Left hindlimb (tissue), 1 donor: ENCODE data around the gene ZNF605.
"Not testable (repeated sequence)": the region's sequence is repeated elsewhere in the genome, so short reads cannot be mapped to it uniquely, and the experiment has no call there.

Experiments
- DNase-seq: peaks from one replicate; pipeline ENCODE4 v3.0.0-alpha.2; 2018

ZNF605 gene

GRCh38 chr12:132904718-132905328 is 51.3 kb downstream of the ZNF605 start:
- DNase-seq, result peak; percentile 77

- DNase-seq, result no peak
These were observed 57.1 kb downstream of the ZNF605 start for GRCh38 chr12:132899033-132899432.

- DNase-seq, result no peak
These were observed 67.3 kb downstream of the ZNF605 start for GRCh38 chr12:132888852-132889251.

DNA sequence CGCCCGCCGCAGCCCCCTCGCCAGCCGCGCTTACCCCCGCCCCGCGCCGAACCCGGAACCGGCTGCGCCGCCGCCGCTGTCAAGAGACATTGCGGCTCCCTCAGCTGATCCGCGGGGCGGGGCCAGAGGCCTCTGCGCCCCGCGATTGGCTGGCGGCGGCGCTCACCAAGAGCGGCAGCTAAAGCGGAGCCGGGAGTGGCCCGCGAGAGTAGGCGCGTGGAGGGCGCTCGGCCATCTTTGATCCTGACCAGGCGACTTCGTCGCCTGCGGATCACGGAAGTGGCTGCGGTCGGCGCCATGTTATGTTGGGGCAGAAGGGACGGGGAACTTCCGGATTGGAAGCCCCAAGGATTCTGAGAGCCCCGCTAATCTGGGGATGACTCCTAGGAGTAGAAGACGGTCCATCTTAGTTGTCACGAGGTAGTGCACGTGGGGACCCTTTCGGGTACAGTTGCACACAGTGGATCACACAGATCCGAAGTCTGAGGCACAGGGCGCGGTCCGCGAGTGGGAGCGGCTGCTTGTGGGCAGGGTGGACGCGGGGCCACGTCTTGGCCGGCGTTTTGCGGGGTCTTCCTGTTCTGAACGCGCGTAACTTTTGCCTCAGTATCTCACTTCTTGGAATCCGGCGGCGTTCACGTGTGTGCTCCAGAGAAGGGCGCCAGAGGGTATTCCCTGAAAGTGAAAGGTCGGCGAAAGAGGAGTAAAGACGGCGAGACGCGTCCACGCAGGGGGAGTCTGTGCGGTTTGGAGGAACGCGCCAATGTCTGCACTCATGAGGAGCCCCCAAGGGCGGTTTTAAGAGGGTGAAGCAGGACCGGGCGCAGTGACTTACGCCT is 68.4 kb downstream of the ZNF605 start, which contains the start of gene CHFR:
CHFR (minus strand) TSS at position 93 of the 839 bp plus-strand sequence. CDS start 277 bp downstream, outside the sequence.
- peak; percentile 99 for DNase-seq

DNA sequence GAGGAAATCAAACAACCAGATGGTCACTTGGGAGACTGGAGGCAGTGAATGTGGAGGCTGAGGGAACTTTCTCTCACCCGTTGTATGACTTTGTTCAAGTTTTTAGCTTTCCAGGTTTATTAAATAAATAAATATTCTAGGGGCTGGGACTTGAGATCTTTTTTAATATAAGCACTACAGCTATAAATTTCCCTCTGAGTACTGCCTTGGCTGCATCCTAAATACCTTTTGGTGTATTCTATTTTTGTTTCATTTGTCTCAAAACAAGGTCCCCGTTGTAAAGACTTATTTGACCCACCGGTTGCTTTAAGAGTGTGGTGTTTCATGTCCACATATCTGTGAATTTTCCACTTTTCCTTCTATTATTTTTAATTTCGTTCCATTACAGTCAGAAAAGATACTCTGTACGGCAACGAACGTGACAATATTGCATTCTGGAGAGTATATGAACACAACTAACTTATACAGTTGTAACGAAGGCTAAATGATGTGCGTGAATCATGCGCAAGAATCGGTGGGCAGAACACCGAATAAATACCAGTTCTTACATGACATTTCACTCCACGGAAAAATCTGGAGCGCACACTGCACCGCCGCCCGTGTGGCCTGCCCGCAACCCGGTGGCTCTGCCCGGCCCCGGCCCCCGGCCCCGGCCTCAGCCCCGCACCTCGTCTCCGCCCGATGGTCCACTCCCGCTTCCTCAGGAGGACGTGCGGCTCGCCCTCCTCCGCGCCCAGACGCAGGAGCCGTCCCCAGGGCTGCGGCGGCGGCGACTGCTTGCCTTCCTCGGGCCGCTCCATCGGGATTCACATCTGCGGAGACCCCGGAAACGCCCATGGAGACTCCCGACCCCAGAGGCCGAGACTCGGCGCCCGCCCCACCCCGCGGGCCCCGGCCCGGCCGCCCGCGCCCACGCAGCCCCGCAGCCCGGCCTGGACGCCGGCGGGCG is 69.3 kb downstream of the ZNF605 start:
- DNase-seq, result peak; percentile 31

DNA sequence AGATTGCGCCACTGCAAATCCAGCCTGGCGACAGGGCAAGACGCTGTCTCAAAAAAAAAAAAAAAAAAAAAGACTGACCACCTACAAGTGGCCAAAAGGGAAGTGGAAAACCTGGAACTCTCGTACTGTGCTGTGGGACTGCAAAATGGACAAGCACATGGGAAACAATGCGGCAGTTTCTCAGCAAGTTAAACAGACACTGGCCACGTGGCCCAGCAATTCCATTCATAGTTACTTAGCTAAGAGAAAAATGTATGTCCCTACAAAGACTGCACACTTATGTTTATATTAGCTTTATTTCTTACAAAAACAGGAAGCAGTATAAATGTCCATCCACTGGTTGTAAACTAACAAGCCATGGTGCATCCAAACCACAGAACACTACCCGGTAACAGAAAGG is 74.3 kb downstream of the ZNF605 start:
- DNase-seq, result no peak

DNA sequence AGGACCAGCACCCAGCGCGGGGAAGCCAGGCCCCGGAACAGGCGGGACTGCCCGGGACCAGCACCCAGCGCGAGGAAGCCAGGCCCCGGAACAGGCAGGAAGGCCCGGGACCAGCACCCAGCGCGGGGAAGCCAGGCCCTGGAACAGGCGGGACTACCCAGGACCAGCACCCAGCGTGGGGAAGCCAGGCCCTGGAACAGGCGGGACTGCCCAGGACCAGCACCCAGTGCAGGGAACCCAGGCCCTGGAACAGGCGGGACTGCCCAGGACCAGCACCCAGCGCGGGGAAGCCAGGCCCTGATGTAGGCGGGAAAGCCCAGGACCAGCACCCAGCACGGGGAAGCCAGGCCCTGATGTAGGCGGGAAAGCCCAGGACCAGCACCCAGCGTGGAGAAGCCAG is 81.5 kb downstream of the ZNF605 start:
- not testable (repeated sequence) for DNase-seq

- DNase-seq, result no peak
These were observed 81.9 kb downstream of the ZNF605 start for GRCh38 chr12:132874175-132874574.

- no peak for DNase-seq
These were observed 82.4 kb downstream of the ZNF605 start for GRCh38 chr12:132873724-132874123.

DNA sequence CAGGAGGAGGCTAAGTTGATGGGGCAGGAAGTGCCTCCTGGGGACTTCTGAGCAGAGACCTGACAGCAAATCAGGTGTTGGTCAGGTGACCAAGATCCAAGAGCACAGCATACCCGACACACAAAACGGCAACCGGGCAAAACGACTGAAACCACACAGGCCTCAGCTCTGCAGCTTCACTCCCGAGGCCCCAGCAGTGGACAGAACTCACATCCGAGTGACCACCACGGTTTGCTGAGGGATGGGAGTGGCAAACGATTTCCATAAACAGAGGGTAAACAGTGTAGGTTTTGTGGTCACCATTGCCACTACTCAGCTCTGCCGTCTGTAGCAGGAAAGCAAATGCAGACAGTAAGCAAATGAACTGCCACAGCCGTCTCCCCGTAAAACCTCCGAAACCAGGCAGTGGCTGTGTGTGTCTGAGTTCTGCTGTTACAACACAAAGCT is 83.1 kb downstream of the ZNF605 start:
- DNase-seq, result no peak

DNA sequence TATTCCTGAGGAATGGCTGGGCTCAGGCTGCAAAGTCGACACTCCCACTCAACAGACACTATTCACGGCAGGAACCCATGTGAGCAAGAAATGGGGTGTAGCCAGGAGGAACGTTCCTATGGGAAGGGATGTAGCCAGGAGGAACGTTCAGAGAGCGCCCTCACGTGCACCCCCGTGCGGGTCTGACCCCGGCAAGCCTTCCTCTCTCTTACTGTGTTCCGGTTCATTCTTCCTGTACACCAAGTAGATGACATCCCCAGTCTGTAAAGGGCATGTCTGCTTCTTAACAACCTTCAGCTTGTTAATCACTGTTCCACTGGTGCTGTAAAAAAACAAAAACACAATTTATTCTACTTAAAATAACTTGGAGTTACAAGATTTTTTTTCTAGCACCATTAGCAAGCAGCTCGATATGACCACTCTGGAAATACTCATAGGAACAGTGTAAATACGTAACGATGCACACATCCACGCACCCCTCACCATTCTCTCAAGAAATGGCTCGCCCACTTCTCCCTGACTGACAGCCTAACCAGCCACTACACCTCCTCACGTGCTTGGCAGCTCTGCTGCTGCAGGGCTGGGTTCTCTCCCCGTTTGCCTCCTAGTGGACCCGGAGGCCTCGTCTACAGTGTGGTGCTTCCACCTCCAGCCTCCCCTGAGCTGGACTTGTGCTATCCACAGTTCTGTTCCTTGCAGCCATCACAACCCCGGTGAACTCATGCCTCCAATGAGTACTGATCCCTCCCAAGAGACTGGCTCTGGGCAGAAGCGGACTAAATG is 83.8 kb downstream of the ZNF605 start:
- DNase-seq, result no peak

DNA sequence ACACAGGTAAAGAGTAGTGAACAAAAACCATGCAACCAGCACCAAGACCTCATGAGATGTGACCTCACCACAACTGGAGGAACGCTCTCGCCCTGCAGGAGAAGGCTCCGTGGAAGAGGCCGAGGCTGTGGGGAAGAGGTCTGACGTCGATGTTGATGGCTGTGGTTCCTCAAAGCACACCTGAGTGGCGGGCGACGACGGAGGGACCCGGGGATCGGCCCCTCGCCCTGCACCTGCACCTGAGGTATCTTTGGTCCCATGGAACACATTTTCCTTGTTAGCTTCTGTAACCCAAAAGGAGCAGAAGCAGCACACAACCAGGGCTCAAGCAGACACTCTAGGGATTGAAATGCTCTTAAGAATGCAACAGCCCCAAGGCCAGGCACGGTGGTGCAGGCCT is 86.6 kb downstream of the ZNF605 start:
- DNase-seq, result no peak
